Measurements from ENCODE around the gene DSP. TPM values are rescaled to one million over a fixed set of nuclear protein-coding genes. Genes with fewer than 3 reads are reported as not detected.

The DSP gene
- total and polyA plus RNA-seq, 2 experiments from 2014 or later = 73.7 to 156 TPM

DNA sequence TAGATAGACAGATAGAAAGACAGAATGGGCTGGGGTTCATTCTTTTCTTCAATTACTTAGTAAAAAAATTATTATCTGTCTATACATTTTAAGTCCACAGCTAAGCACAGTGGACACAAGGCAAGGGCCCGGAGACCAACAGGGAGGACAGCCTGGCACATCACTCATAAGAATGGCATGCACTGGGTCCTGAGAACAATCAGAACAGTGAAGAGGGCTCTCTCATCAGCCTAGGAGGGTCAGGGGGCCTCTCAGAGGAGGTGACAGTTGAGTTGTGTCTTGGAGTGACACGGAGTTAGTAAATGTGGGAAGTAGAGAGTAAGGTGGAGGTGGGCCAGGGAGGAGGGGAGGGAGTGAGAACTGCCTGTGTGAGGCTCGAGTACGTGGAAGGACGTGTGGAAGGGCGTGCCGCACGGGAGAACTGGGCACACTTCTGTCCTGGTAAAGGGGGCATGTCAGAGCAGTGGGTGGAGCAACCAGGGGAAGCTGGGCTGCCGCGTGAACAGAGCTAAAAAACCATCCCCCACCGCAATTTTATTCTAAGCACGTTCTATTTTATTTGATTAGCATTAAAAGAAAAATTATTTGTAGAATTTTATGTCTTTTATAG lies 45.1 kb upstream of the DSP start:
- H3K27ac ChIP-seq = no peak overlapping the region
- H3K4me2 ChIP-seq = no peak overlapping the region
- no peak for DNase-seq (ENCODE audit: low spot score)
- H3K4me1 ChIP-seq (ENCODE audit: insufficient read depth) = no peaks in the 10 kb centered on the region
- H2AFZ ChIP-seq = no peak overlapping the region
- no peaks in the 10 kb centered on the region for H3K36me3 ChIP-seq (replicated peaks; ENCODE audit: insufficient read depth, low read depth)
- H3K4me3 ChIP-seq = no peak overlapping the region
- no peaks in the 10 kb centered on the region for H3K9me2 ChIP-seq (replicated peaks; ENCODE audit: insufficient read depth)
- H3K79me2 ChIP-seq = no peaks in the 10 kb centered on the region
- no peaks in the 10 kb centered on the region for H3K9me3 ChIP-seq (ENCODE audit: low read depth)
- 90% methylated on average over 12 of the region's 12 CpGs for WGBS (ENCODE audit: low lambda C conversion rate, missing lambda C conversion rate)
- H4K20me1 ChIP-seq (ENCODE audit: insufficient read depth, poor library complexity, severe bottlenecking) = no peaks in the 10 kb centered on the region
- H3K27me3 ChIP-seq = no peaks in the 10 kb centered on the region
- TF ChIP-seq EZH2 (IDR thresholded peaks at IDR 0.05; ENCODE audit: borderline replicate concordance) (no peak), EZH2phosphoT487 (IDR thresholded peaks at IDR 0.05; ENCODE audit: low read depth, severe bottlenecking, unreplicated experiment) (no peak)
- TF ChIP-seq, protein P1, sequence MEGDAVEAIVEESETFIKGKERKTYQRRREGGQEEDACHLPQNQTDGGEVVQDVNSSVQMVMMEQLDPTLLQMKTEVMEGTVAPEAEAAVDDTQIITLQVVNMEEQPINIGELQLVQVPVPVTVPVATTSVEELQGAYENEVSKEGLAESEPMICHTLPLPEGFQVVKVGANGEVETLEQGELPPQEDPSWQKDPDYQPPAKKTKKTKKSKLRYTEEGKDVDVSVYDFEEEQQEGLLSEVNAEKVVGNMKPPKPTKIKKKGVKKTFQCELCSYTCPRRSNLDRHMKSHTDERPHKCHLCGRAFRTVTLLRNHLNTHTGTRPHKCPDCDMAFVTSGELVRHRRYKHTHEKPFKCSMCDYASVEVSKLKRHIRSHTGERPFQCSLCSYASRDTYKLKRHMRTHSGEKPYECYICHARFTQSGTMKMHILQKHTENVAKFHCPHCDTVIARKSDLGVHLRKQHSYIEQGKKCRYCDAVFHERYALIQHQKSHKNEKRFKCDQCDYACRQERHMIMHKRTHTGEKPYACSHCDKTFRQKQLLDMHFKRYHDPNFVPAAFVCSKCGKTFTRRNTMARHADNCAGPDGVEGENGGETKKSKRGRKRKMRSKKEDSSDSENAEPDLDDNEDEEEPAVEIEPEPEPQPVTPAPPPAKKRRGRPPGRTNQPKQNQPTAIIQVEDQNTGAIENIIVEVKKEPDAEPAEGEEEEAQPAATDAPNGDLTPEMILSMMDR (IDR thresholded peaks at IDR 0.05; ENCODE audit: poor library complexity) = no peak

DNA sequence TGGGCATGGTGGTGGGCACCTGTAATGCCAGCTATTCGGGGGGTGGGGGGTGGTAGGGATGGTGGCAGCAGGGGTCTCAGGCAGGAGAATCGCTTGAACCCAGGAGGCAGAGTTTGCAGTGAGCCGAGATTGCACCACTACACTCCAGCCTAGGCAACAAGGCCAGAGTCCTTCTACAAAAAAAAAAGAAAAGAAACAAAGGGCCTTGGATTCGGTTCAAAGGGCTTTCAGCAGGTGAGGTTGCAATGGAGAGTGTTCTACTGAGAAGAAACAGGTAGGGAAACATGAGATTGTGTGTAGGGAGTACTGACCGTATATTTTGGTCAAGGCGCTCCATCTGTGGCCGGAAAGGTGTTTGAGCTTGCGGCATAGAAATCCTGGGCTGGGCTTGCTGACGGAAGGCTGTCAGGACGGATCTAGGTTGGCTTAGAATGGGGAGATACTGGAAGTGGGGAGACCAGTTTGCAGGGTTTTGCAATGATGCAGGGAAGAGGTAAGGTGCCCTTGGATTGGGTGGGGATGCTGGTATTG lies 40.7 kb upstream of the DSP start:
- H3K4me2 ChIP-seq = no peak overlapping the region
- H2AFZ ChIP-seq = no peak overlapping the region
- no peaks in the 10 kb centered on the region for H3K27me3 ChIP-seq
- WGBS (ENCODE audit: low lambda C conversion rate, missing lambda C conversion rate) = 92% methylated on average over 9 of the region's 10 CpGs
- H3K36me3 ChIP-seq (replicated peaks; ENCODE audit: insufficient read depth, low read depth) = no peaks in the 10 kb centered on the region
- no peak overlapping the region for H3K27ac ChIP-seq
- no peaks in the 10 kb centered on the region for H4K20me1 ChIP-seq (ENCODE audit: insufficient read depth, poor library complexity, severe bottlenecking)
- no peaks in the 10 kb centered on the region for H3K79me2 ChIP-seq
- H3K9me3 ChIP-seq (ENCODE audit: low read depth) = no peaks in the 10 kb centered on the region
- peaks cover 3% of the 10 kb centered on the region for H3K4me1 ChIP-seq (ENCODE audit: insufficient read depth)
- H3K4me3 ChIP-seq = no peak overlapping the region
- DNase-seq (ENCODE audit: low spot score) = no peak
- TF ChIP-seq, protein P1 (IDR thresholded peaks at IDR 0.05; ENCODE audit: poor library complexity) = no peak
- TF ChIP-seq EZH2 (IDR thresholded peaks at IDR 0.05; ENCODE audit: borderline replicate concordance) (no peak), EZH2phosphoT487 (IDR thresholded peaks at IDR 0.05; ENCODE audit: low read depth, severe bottlenecking, unreplicated experiment) (no peak)
- no peaks in the 10 kb centered on the region for H3K9me2 ChIP-seq (replicated peaks; ENCODE audit: insufficient read depth)

DNA sequence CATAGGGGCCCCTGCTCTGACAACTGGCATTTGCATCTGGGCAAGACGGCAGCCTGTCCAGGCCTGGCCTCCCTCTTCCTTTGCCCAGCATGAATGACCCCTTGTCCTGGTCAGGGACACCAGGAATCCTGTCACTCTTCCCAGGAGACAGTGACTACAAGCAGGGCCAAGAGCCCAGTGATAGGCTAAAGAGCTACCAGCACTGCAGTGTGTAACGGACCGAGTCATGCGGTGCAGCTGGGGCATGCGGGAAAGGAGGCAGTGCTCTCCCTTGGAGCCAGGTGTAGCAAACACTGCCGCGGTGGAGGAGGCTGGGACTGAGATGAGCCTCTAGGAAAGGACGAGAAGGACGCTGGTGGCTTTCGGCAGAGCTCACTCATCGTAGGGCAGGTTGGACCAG lies 38.7 kb upstream of the DSP start:
- no peaks in the 10 kb centered on the region for H3K79me2 ChIP-seq
- no peak overlapping the region for H3K4me3 ChIP-seq
- 91% methylated on average over 11 of the region's 11 CpGs for WGBS (ENCODE audit: low lambda C conversion rate, missing lambda C conversion rate)
- no peak overlapping the region for H2AFZ ChIP-seq
- TF ChIP-seq EZH2phosphoT487 (IDR thresholded peaks at IDR 0.05; ENCODE audit: low read depth, severe bottlenecking, unreplicated experiment) (no peak), EZH2 (IDR thresholded peaks at IDR 0.05; ENCODE audit: borderline replicate concordance) (no peak)
- TF ChIP-seq, protein P1 (IDR thresholded peaks at IDR 0.05; ENCODE audit: poor library complexity) = no peak
- H4K20me1 ChIP-seq (ENCODE audit: insufficient read depth, poor library complexity, severe bottlenecking) = no peaks in the 10 kb centered on the region
- H3K4me1 ChIP-seq (ENCODE audit: insufficient read depth) = peaks cover 7% of the 10 kb centered on the region
- H3K36me3 ChIP-seq (replicated peaks; ENCODE audit: insufficient read depth, low read depth) = no peaks in the 10 kb centered on the region
- H3K4me2 ChIP-seq = no peak overlapping the region
- no peak for DNase-seq (ENCODE audit: low spot score)
- no peaks in the 10 kb centered on the region for H3K9me2 ChIP-seq (replicated peaks; ENCODE audit: insufficient read depth)
- no peaks in the 10 kb centered on the region for H3K27me3 ChIP-seq
- H3K27ac ChIP-seq = no peak overlapping the region
- H3K9me3 ChIP-seq (ENCODE audit: low read depth) = no peaks in the 10 kb centered on the region

All from hepatocyte (in vitro differentiated cells).